GM19467 (cell line): ENCODE measurements around the gene DNAH11.

Experiments
- ATAC-seq: cut with Tn5 transposase; IDR thresholded peaks from one replicate; pipeline ENCODE4 v1.9.1; 2021; ENCODE audit warnings: mild to moderate bottlenecking, moderate library complexity; ENCODE audit not compliant: unreplicated experiment

Gene DNAH11

GRCh38 chr7:21550076-21550475 is 7.2 kb downstream of the DNAH11 start:
- no peak for ATAC-seq

- ATAC-seq = no peak
These were observed 8.1 kb downstream of the DNAH11 start for GRCh38 chr7:21550821-21551531.

- ATAC-seq = no peak
These were observed 19.5 kb downstream of the DNAH11 start for GRCh38 chr7:21562385-21562784.

- no peak for ATAC-seq
These were observed 22.8 kb downstream of the DNAH11 start for GRCh38 chr7:21565614-21566013.

- ATAC-seq = no peak
These were observed 23.3 kb downstream of the DNAH11 start for GRCh38 chr7:21566094-21566493.

- no peak for ATAC-seq
These were observed 25.9 kb downstream of the DNAH11 start for GRCh38 chr7:21568762-21569161.

- no peak for ATAC-seq
These were observed 29.8 kb downstream of the DNAH11 start for GRCh38 chr7:21572331-21573313.

- no peak for ATAC-seq
These were observed 36.7 kb downstream of the DNAH11 start for GRCh38 chr7:21579341-21580072.

- no peak for ATAC-seq
These were observed 37.3 kb downstream of the DNAH11 start for GRCh38 chr7:21580073-21580521.

- no peak for ATAC-seq
These were observed 42.4 kb downstream of the DNAH11 start for GRCh38 chr7:21585070-21585724.

- ATAC-seq = no peak
These were observed 44.4 kb downstream of the DNAH11 start for GRCh38 chr7:21587139-21587784.

GRCh38 chr7:21596801-21597200 is 54.0 kb downstream of the DNAH11 start:
- no peak for ATAC-seq

GRCh38 chr7:21603462-21603861 is 60.6 kb downstream of the DNAH11 start:
- no peak for ATAC-seq

- ATAC-seq = no peak
These were observed 61.3 kb downstream of the DNAH11 start for GRCh38 chr7:21603972-21604749.

GRCh38 chr7:21605008-21605585 is 62.3 kb downstream of the DNAH11 start:
- ATAC-seq = no peak

- no peak for ATAC-seq
These were observed 65.6 kb downstream of the DNAH11 start for GRCh38 chr7:21608465-21608864.

- no peak for ATAC-seq
These were observed 68.3 kb downstream of the DNAH11 start for GRCh38 chr7:21611129-21611528.

- ATAC-seq = no peak
These were observed 73.3 kb downstream of the DNAH11 start for GRCh38 chr7:21616091-21616490.

- ATAC-seq = no peak
These were observed 74.1 kb downstream of the DNAH11 start for GRCh38 chr7:21616796-21617436.
